Neural progenitor cell (in vitro differentiated cells): Measurements from ENCODE around the gene PIP5K1B.

Experiments
- CTCF ChIP-seq: fragments of 200-600 bp; sonication (generic); IDR thresholded peaks from 2 replicates; pipeline ENCODE4 v1.5.1; 2017; ENCODE audit warnings: antibody characterized with exemption, mild to moderate bottlenecking
- EZH2 ChIP-seq: fragments of 200-600 bp; sonication (generic); IDR thresholded peaks from 2 replicates; pipeline ENCODE4 v1.6.1; 2017; ENCODE audit warnings: antibody characterized with exemption, mild to moderate bottlenecking, moderate library complexity
- EZH2phosphoT487 ChIP-seq: fragments of 200-600 bp; sonication (generic); IDR thresholded peaks from 2 replicates; pipeline ENCODE4 v1.6.1; 2017; ENCODE audit warnings: antibody characterized with exemption

GRCh38 chr9:68951879-68952659 lies 247.0 kb downstream of the PIP5K1B start:
- no peak for TF ChIP-seq CTCF
- no peak for TF ChIP-seq EZH2
- TF ChIP-seq EZH2phosphoT487: no peak
